Liver (tissue), 3 donors: ENCODE measurements around the gene SLC26A1.

Source experiments
- ATF3 ChIP-seq: IDR thresholded peaks from 2 replicates; pipeline ENCODE4 v1.6.1; 2016; ENCODE audit warnings: antibody characterized with exemption
- EGR1 ChIP-seq, 2 donors: IDR thresholded peaks; 2 replicates each; pipeline ENCODE4 v1.6.1; 2016 to 2018; ENCODE audit warnings: antibody characterized with exemption in 2 of 2, low read depth in 2 of 2
- GABPA ChIP-seq, 2 donors: IDR thresholded peaks in 1 of 2; conservative IDR thresholded peaks in 1 of 2; 2 replicates each; pipeline ENCODE4 v1.6.1; 2016; ENCODE audit warnings: antibody characterized with exemption in 2 of 2, mild to moderate bottlenecking in 1 of 2, moderate library complexity in 1 of 2
- JUND ChIP-seq, 2 donors: IDR thresholded peaks; 2 replicates each; pipeline ENCODE4 v1.6.1; 2016; ENCODE audit warnings: antibody characterized with exemption in 2 of 2
- MAX ChIP-seq: IDR thresholded peaks from 2 replicates; pipeline ENCODE4 v1.6.1; 2016; ENCODE audit warnings: antibody characterized with exemption
- RAD21 ChIP-seq, 2 donors: IDR thresholded peaks; 2 replicates each; pipeline ENCODE4 v1.6.1; 2016; ENCODE audit warnings: antibody characterized with exemption in 2 of 2, mild to moderate bottlenecking in 2 of 2
- REST ChIP-seq: IDR thresholded peaks from 2 replicates; pipeline ENCODE4 v1.6.1; 2016; ENCODE audit warnings: antibody characterized with exemption, mild to moderate bottlenecking
- RXRA ChIP-seq, 2 donors: IDR thresholded peaks; 2 replicates each; pipeline ENCODE4 v1.6.1; 2017 to 2018; ENCODE audit warnings: antibody characterized with exemption in 2 of 2, mild to moderate bottlenecking in 1 of 2
- SP1 ChIP-seq: IDR thresholded peaks from 2 replicates; pipeline ENCODE4 v1.6.1; 2018; ENCODE audit warnings: antibody characterized with exemption, mild to moderate bottlenecking
- TAF1 ChIP-seq: conservative IDR thresholded peaks from 2 replicates; pipeline ENCODE4 v1.6.1; 2016; ENCODE audit warnings: antibody characterized with exemption, mild to moderate bottlenecking
- YY1 ChIP-seq: IDR thresholded peaks from 2 replicates; pipeline ENCODE4 v1.6.1; 2016; ENCODE audit warnings: antibody characterized with exemption, mild to moderate bottlenecking
- TF ChIP-seq, protein P1 (sequence below): IDR thresholded peaks from 2 replicates; pipeline ENCODE4 v1.6.1; 2016; ENCODE audit warnings: antibody characterized with exemption
- TF ChIP-seq, protein P2 (sequence below): fragments of 150-350 bp; IDR thresholded peaks from 2 replicates; pipeline ENCODE4 v1.5.1; 2017; ENCODE audit warnings: improper control_type of control experiment, low read depth, low read length; ENCODE audit not compliant: missing input control
- donor health status: healthy.
- donor health status: healthy.

- no peak for TF ChIP-seq YY1
- TF ChIP-seq, protein P1, sequence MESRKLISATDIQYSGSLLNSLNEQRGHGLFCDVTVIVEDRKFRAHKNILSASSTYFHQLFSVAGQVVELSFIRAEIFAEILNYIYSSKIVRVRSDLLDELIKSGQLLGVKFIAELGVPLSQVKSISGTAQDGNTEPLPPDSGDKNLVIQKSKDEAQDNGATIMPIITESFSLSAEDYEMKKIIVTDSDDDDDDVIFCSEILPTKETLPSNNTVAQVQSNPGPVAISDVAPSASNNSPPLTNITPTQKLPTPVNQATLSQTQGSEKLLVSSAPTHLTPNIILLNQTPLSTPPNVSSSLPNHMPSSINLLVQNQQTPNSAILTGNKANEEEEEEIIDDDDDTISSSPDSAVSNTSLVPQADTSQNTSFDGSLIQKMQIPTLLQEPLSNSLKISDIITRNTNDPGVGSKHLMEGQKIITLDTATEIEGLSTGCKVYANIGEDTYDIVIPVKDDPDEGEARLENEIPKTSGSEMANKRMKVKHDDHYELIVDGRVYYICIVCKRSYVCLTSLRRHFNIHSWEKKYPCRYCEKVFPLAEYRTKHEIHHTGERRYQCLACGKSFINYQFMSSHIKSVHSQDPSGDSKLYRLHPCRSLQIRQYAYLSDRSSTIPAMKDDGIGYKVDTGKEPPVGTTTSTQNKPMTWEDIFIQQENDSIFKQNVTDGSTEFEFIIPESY, result no peak
- TF ChIP-seq, protein P2, sequence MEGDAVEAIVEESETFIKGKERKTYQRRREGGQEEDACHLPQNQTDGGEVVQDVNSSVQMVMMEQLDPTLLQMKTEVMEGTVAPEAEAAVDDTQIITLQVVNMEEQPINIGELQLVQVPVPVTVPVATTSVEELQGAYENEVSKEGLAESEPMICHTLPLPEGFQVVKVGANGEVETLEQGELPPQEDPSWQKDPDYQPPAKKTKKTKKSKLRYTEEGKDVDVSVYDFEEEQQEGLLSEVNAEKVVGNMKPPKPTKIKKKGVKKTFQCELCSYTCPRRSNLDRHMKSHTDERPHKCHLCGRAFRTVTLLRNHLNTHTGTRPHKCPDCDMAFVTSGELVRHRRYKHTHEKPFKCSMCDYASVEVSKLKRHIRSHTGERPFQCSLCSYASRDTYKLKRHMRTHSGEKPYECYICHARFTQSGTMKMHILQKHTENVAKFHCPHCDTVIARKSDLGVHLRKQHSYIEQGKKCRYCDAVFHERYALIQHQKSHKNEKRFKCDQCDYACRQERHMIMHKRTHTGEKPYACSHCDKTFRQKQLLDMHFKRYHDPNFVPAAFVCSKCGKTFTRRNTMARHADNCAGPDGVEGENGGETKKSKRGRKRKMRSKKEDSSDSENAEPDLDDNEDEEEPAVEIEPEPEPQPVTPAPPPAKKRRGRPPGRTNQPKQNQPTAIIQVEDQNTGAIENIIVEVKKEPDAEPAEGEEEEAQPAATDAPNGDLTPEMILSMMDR, result no peak
- no peak for TF ChIP-seq JUND (IDR thresholded peaks at IDR 0.05)
- TF ChIP-seq GABPA (IDR thresholded peaks at IDR 0.05 in 1 of 2, conservative IDR thresholded peaks at IDR 0.05 in 1 of 2), result no peak
- TF ChIP-seq RAD21 (IDR thresholded peaks at IDR 0.05), result no peak
- no peak for TF ChIP-seq MAX
- TF ChIP-seq ATF3, result no peak
- no peak for TF ChIP-seq EGR1 (IDR thresholded peaks at IDR 0.05; ENCODE audit: low read depth in 2 of 2)
- no peak for TF ChIP-seq REST
- TF ChIP-seq SP1, result no peak
- TF ChIP-seq RXRA (IDR thresholded peaks at IDR 0.05), result no peak
- no peak for TF ChIP-seq TAF1
These were observed 46.4 kb downstream of the SLC26A1 start for GRCh38 chr4:946517-947471.
